NCI-H524 (cell line): ENCODE measurements around the gene GFRA1.
A peak's percentile ranks its signal among the peaks of the same experiment; 100 is the strongest.

Source experiments
- DNase-seq, 2 experiments: peaks; one replicate each; lab custom pipeline; 2025; lab: John Stamatoyannopoulos, UW

GFRA1 gene

GRCh38 chr10:116126239-116126638, 146.8 kb downstream of the GFRA1 start:
- no peak for DNase-seq

DNA sequence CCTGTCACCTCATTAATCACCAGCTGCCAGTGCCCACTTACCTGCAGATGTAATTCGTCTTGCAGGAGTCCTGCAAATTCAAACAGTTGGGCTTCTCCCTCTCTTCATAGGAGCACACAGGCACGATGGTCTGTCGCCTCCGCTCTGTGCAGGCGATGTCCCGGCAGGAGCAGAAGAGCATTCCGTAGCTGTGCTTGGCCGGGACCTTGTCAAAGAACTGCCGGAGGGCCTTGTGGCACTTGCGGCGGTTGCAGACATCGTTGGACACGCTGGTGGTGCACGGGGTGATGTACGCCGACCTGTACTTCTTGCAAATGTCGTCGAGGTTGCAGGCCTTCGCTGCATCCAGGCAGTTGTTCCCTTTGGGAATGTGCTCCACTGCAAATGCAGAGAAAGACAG, 147.8 kb downstream of the GFRA1 start:
- DNase-seq: peak in 1 of 2 experiments; percentile 6

DNA sequence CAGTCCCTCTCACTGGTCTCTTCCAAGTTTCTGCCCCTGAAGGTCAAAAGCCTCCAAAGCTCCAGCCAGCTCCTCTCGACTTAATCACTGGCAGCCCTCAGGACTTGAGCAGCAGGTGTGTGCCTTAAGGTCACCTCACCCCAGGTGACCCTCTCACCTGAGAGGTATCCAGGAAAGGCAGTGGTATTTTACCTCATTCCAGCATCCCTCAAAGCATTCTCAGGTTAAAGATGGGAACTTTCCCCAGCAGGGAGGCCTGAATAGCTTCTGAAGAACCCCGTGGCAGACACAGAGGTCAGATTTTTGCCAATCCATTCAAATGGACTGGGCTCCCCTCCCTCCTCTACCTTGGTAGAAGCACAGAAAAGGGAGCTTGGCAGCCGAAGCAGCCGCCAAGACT, 148.2 kb downstream of the GFRA1 start:
- DNase-seq: no peak

DNA sequence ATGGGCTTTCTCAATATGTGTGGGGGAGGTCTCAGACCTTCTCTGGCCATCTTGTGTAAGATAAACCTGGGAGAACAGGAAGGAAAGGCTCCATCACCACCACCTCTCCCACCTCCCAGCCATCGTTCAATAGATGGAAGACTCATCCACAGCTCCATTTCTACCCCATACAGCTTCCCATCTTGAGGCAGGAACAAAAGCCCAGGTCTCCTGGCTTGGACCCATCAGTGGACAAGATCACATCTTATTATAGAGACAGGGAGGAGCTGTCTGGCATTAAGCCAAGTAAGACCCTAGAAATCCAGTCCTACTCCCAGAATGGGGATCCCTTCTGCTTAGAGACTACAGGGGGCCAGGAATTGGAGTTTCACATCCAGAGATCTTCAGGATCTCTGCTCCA, 150.3 kb downstream of the GFRA1 start:
- DNase-seq: no peak

- DNase-seq: no peak
These were observed 151.1 kb downstream of the GFRA1 start for GRCh38 chr10:116121640-116122525.

DNA sequence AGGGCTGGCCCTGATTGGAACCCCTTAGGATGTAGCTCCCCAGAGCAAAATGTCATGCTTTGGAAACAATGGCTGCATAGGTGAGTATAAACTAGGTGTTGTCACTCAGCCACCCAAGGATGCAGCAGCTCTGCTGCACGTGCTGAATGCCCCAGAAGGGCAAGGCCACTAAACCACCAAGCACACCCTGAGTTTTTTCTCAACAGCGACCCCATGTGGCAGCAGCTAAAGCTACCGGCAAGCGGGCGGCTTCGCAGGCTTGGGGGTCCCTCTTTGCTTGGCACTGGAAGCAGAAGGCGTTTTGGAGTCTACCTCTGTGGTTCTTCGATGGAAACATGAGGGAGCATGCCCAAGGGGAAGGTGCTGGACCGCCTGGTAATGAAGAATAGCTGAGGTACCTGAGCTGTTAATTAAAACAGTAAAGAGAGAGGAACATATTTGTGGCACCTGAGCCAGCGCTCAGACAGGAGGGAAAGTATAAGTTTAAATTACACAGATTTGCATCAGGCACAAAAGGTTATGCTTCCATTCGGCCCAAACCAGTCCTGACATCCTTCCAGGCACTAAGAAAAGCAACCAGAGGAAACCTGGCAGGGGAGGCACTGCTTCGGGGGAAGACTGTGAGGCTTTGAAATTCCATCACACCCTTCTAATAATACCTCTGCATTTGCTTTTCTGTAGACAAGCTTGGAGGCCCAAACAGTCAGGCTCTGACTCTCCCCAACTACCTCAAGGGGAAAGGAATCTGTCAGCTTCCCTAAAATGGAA, 152.1 kb downstream of the GFRA1 start:
- no peak for DNase-seq

DNA sequence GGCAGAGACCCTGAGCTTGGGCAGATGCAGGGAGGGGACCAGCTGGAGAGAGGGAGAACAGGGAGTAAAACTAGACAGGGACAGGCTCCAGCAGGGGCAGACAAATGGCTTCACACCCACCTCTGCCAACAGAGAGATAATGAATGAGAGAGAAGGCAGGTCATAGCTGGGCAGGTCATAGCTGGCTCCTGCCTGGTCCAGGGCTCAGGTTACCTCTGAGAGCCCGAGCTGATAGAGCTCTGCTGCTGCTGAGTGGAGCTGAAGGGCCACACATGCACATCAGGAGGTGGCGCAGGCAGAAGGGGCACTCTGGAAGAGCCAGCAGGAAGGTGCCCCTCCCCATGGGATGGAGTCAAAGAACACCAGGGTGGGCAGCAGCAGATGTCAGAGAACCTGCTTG, 154.2 kb downstream of the GFRA1 start:
- no peak for DNase-seq

DNA sequence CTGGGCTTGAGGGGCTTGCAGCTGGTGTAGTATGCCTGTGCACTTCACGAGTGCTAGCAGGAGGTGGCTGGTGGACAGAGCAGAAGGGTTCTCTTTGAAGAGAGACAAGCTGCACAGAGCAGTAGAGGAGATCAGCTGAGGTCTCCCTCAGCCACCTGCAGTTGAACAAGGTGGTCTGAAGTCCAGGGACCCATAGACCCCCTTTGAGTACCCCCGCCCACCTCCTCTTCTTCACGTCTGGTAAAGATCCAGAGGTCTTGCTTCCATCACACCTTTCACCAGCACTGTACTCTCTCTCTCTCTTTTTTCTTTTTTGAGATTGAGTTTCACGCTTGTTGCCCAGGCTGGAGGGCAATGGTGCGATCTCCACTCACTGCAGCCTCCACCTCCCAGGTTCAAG, 157.2 kb downstream of the GFRA1 start:
- no peak for DNase-seq

- DNase-seq: no peak
These were observed 157.9 kb downstream of the GFRA1 start for GRCh38 chr10:116115036-116115641.

GRCh38 chr10:116113721-116114501, 159.1 kb downstream of the GFRA1 start:
- DNase-seq: no peak

DNA sequence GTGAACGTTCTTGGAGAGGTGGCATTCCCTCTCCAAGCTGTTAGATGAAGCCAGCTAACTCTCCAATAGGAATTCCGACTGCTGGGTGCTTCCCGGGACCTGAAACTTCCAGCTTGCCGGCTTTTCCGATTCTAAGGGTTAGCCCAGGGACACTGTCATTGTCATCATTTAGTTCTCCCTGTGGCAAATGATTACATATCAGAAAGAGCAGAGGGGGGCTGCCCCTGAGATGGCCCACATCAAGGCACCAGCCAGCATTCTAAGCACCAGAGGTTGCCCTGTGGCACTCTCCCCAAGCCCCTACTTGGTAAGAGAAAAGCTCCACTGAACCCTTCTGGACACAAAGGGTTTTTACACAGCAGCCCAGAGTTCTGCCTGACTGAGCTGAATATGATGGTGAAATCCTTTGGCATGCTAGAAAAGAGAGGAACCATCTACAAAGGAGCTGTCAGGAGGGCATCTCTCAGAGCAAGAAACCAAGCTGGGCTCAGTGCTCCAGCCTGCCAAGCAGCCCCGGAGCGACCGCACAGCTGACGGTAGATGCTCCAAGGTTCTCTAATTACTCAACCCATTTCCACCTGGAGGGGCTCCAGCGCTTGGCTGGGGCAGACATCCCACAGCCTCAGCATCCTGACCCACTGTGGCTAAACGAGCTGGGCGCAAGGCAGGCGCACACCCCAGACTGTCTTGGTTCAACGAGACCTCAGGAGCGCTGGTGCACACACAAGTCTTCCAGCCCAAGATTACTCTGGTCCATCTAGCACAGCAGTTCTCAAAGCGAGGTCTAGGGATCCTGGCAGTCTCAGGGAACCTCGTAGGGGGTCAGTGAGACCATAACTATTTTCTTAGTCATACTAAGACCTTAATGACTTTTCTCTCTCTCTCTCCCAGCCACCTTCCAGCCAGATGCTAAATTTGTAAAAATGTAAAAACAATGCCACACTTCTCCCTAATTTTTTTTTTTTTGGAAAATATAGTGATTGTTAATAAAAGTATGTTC, 160.5 kb downstream of the GFRA1 start:
- no peak for DNase-seq

GRCh38 chr10:116111483-116112095, 161.4 kb downstream of the GFRA1 start:
- DNase-seq: no peak

DNA sequence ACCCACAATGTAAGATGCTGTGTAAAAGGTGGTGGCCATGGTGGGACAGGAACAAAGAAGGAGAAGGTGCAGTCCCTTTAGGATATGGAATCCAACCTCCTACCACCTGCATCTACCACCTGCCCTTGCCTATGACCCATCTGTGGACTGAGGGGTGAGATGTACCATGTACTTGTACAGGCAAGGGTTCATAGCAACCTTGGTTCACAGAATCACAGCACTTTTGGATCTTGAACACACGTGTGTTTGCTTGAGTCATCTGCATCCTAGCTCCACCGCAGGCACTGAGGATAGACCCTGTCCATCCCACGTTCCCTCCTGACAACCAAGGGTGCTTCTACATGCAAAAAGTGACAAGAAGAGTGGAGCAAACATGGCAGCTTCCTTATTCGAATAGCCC, 162.3 kb downstream of the GFRA1 start:
- DNase-seq: no peak

DNA sequence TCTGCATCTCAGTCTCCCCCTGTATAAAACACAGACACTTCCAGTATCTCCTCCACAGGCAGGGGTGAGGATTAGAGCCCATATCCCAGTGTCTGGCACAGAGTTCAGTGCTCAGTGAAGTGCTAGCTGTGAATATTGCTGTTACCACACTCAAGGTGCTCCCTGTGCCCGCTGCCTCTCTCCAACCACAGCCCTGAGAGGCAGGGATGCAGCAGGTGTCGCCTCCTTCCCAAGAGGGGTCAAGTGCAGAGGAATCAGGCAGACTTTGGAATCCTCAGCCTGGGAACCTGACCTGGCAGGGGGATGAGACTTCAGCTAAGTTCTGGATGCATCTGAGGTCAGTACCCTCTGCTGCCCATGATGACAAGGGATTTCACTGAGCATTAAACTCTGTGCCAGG, 163.1 kb downstream of the GFRA1 start:
- no peak for DNase-seq

DNA sequence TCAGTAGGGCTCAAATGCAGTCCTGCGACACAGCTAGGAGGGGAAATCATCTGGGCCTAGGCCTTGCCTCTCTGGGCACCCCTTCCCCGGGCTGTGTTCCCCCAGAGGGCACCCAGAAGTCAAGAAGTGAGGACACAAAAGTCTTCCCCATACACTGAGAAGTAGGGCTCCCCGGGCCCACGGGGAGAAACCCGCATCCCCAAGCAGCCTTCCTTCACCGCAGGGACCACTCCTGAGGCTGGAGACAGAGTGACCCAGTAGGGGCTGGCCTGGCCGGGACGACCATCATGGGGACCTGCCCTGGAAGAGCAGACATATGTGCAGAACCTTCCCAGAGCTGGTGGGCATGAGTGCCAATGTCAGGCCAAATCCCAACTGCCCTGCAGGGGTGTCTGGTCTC, 163.5 kb downstream of the GFRA1 start:
- DNase-seq: no peak

DNA sequence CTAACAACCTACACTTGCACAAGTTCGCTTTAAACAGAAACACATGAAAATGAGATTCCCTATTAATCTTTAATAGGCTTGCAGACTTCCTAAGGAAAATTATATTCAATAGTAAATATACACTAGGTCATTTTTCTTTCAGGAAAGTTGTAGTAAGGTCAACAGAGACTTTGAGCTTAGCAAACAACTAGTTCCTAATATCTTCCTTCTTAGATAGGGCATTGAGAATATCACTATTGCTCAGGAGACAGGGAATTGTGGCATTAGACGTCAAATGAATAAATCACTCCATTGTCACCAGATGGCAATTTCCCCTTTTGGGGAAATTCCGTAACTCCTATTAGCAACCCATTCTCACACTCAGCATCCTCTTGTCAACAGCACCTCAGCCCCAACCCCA, 164.9 kb downstream of the GFRA1 start:
- no peak for DNase-seq

GRCh38 chr10:116106611-116107010, 166.4 kb downstream of the GFRA1 start:
- DNase-seq: no peak

GRCh38 chr10:116105264-116105663, 167.7 kb downstream of the GFRA1 start:
- no peak for DNase-seq

DNA sequence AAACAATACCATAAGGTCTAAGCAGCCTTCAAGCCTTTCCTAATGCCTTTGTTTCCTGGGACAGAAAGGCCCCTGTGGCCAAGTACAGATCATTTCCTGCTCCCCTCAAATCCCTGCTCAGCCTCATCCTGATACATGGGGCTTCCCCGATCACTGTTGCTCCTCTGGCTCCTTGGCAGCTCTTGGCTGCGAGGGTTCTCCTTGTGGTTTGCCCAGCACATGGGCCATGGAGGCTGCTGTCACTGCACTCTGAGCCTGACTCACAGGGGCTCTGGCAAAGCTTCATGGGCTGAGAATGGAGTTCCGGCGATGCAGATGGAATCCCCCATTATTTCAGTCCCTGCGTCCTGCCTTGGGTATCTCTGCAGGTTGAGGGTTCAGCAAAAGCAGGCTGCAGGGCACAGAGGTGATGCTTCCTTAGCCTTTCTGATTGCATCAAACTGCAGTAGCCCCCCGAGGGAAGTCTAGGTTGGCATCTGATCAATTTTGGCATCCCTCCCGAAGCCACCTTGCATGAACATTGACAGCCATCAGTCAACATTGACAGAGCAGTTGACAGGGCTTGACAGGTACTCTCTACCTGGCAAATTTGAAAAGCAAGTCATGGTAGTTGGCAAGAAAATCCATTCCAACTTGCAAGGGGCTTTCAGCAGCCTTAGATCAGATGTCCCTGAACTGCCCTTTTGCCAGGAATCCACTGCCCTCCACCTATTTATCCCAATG, 168.6 kb downstream of the GFRA1 start:
- DNase-seq: no peak

- no peak for DNase-seq
These were observed 169.3 kb downstream of the GFRA1 start for GRCh38 chr10:116103668-116104067.
